ENCODE results near the gene TREX2.

DNA sequence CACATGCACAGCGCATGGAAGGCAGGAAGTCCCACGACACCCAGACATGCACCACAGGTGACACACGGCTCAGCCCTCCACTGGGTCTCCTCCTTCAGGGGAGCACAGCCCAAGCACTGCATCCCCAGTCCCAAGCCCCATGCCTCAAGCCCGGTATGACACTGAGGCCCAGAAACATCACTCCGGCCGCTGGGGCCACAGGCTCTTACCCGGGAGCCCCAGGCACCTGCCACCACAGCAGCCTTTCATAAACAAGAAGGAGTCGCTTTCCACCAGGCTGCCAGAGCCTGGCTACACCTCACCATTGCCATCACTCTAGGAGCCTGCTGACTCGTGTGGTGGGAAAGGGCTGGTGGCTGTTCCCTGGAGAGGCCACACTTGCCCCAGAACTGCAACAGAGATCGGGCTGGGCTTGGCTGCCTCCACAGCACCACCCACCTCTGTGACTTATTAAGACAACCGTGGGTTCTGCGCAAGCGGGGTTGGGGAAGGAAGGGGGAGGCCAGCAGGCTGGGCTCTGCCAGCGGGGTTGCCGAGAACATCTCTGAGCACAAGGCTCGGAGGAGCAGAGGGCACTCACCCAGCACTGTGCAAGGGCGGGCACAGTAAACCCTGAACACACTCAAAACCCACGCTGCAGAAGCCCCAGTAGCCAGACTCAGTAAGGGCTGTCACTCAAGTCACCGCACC lies 20.0 kb upstream of the TREX2 start:
- no peak for TF ChIP-seq EZH2 (IDR thresholded peaks at IDR 0.05; ENCODE audit: low read length)
- TF ChIP-seq, protein P1, sequence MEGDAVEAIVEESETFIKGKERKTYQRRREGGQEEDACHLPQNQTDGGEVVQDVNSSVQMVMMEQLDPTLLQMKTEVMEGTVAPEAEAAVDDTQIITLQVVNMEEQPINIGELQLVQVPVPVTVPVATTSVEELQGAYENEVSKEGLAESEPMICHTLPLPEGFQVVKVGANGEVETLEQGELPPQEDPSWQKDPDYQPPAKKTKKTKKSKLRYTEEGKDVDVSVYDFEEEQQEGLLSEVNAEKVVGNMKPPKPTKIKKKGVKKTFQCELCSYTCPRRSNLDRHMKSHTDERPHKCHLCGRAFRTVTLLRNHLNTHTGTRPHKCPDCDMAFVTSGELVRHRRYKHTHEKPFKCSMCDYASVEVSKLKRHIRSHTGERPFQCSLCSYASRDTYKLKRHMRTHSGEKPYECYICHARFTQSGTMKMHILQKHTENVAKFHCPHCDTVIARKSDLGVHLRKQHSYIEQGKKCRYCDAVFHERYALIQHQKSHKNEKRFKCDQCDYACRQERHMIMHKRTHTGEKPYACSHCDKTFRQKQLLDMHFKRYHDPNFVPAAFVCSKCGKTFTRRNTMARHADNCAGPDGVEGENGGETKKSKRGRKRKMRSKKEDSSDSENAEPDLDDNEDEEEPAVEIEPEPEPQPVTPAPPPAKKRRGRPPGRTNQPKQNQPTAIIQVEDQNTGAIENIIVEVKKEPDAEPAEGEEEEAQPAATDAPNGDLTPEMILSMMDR (optimal IDR thresholded peaks at IDR 0.05 in 1 of 3, IDR thresholded peaks at IDR 0.05 in 1 of 3, conservative IDR thresholded peaks at IDR 0.05 in 1 of 3; ENCODE audit: extremely low read depth in 1 of 3, insufficient read depth in 2 of 3, low read length in 3 of 3): no peak
